Omental fat pad (tissue), 4 donors: ENCODE results near the gene DYSF. TPM values are rescaled to one million over a fixed set of nuclear protein-coding genes. Genes with fewer than 3 reads are reported as not detected.

Experiments used
- ATAC-seq: fragments of 150-250 bp; one replicate; pipeline ENCODE4 v1.9.1; 2016; ENCODE audit warnings: mild to moderate bottlenecking, moderate library complexity; ENCODE audit not compliant: low FRiP score
- DNase-seq: peaks from one replicate; pipeline ENCODE4 v3.0.0-alpha.2; 2019; ENCODE audit warnings: low spot score
- total RNA-seq, 4 donors: library from RNA; depleted of rRNA; stranded (reverse); fragments of >200 nt; gene quantifications; one replicate each; pipeline ENCODE4 v1.1.0, GENCODE V29; 2016
- TF ChIP-seq, protein P1 (sequence below), 3 donors: fragments of 450-650 bp; IDR thresholded peaks; one replicate each; pipeline ENCODE4 v1.5.1; 2016 to 2017; ENCODE audit warnings: antibody characterized with exemption in 3 of 3, mild to moderate bottlenecking in 3 of 3, moderate library complexity in 2 of 3

The DYSF gene
- total RNA-seq, 4 donors from 2014 or later: 7.9 to 70.5 (median 17.8) TPM

DNA sequence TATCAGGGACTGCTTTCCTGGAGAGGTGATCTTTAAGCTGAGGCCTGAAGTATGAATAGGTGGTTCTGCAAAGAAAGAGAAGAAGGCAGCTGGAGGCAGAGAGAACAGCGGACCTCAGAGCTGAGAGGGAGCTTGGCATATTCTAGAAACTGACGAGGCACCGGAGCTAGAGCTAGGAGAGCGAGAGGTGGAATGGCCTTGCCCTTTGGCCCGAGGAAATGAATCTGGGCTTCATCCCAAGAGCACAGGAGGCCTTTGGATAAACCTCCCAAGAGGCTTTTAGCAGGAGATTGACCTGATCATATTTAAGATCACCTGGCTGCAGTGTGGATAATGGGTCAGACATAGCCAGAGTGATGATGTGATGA lies 7.9 kb downstream of the DYSF start:
- DNase-seq (no peak), ATAC-seq (no peak)
- TF ChIP-seq, protein P1, sequence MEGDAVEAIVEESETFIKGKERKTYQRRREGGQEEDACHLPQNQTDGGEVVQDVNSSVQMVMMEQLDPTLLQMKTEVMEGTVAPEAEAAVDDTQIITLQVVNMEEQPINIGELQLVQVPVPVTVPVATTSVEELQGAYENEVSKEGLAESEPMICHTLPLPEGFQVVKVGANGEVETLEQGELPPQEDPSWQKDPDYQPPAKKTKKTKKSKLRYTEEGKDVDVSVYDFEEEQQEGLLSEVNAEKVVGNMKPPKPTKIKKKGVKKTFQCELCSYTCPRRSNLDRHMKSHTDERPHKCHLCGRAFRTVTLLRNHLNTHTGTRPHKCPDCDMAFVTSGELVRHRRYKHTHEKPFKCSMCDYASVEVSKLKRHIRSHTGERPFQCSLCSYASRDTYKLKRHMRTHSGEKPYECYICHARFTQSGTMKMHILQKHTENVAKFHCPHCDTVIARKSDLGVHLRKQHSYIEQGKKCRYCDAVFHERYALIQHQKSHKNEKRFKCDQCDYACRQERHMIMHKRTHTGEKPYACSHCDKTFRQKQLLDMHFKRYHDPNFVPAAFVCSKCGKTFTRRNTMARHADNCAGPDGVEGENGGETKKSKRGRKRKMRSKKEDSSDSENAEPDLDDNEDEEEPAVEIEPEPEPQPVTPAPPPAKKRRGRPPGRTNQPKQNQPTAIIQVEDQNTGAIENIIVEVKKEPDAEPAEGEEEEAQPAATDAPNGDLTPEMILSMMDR (IDR thresholded peaks at IDR 0.05): no peak

DNA sequence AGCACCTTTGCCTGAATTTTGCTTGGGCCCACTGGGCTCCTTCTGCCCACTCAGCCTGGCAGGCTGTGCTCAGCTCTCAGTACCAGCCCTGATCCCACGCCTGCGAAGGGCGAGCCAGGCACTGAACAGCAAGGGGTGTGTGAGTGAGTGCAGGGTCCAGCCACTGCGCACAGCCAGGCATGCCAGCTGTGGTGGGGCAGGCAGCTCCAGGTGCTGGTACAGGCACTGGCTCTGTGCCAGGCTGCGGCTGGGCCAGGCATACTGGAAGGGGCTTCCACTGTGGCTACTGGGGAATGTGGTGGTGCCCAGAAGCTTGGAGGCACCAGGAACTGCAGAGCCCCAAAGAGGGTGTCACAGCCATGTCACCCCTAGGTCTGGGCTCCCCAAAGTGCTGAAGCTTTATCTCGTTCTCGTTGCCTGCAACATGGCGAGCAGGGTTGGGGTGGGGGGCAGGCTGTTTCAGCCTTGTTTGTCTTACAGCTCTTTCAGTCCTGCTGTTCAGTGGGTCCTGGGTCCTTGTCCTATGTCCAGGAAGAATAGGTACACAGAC lies 8.8 kb downstream of the DYSF start:
- ATAC-seq: no peak
- DNase-seq: no peak
- TF ChIP-seq, protein P1 (IDR thresholded peaks at IDR 0.05): no peak

DNA sequence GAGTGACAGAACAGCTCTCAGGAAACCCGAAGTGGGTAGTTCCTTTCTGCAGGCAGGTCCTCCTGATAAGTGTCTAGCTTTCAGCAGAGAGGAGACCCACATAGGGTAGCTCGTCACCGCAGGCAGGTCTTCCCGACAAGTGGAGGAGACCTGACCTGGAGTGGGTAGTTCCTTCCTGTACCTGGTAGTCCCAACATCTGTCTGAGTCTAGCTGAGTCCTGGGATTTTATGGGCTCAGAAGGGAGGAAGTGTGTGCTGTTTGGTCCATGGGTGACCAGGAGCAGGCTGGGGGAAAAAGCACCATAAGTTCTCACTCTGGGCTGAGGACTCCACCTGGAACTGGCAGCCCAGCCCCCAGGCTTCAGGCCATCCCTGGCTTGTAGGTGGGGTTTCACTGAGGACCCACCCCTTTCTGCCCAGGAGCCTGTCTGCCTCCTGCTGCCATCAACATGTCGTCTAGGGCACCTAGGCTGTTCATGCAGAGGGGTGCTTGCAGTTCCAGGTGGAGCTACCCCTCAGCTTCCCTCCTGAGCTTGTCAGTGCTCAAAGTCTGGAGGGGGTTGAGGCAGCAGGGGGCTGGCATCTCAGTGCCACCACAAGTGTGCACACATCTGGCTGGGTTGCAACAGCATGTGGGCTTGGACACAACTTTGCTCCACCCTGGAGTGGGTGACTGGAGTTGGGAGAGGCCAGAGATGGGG lies 9.4 kb downstream of the DYSF start:
- DNase-seq (no peak), ATAC-seq (no peak)
- TF ChIP-seq, protein P1 (IDR thresholded peaks at IDR 0.05): no peak

DNA sequence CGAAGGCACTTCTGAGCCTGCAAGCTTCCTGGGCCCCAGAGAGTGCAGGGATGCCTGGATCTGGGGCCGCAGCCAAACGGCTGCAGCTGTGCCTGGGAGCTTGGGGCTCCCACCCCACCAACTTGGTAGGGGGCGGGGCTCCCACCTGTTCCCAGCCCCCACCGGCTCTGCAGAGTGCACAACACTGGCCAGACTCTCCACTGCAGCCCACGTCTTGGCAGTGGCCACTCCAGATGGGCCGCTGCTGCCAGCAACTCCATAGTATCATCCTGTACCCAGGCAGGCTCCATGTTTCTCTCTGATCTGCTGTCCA lies 9.9 kb downstream of the DYSF start:
- TF ChIP-seq, protein P1 (IDR thresholded peaks at IDR 0.05): no peak
- DNase-seq (no peak), ATAC-seq (no peak)

DNA sequence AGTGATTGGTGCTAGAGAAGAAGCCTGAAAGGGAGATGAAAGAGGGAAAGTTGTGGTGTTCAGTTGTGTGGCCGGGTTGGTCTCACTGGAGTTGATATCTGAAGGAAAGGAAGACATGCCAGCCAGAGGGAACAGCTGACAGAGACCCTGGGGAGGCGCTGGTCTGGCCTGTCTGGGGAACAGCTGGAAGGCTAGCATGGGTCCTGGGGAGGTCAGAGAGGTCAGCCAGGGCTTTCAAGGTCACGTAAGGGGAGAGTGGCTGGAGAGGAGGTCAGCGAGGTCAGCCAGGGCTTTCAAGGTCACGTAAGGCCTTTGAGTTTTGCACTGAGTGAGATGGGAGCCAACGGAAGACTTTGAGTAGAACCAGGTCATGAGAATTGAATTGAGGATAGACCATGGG lies 11.0 kb downstream of the DYSF start:
- ATAC-seq (no peak), DNase-seq (peak; percentile 4)
- TF ChIP-seq, protein P1 (IDR thresholded peaks at IDR 0.05): no peak

DNA sequence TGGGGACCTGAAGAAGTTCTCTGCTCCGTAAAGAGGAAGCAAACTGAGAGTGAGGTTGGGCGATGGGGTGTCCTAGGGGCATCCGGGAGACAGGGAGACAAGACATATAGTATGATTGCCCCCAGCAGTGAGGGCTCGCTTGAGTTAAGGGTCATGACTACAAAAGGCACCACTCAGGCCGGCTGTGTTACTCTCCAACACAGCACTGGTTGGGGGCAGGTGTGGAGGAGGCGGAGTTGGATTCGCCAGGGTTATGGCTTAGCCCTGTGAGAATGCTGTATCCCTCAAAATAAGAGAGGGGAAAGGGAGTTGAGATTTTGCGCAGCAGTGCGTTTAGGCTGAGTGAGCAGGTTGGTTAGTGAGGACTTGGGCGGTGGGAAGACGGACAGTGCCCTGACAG lies 12.0 kb downstream of the DYSF start:
- TF ChIP-seq, protein P1 (IDR thresholded peaks at IDR 0.05): no peak
- DNase-seq: no peak
- ATAC-seq: no peak

DNA sequence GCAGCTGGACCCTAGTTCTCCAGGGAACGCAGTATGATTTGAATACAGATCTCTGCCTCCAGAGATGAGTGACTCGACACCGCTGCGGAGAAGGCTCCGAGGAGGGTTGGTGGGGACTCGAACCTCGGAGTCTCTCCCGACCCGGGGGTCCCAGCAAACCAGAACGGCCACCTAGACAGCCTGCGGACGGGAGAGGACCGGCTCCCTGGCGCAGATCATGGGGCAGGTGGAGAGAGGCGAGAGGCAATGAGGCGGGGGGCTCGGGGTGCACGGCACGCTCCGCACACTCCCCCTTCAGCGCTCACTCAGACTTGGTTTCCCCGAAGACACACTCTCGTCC lies 12.6 kb downstream of the DYSF start:
- DNase-seq: no peak

More for the DNA sequence above, 12.6 kb downstream of the DYSF start:
- no peak for ATAC-seq
- TF ChIP-seq, protein P1 (IDR thresholded peaks at IDR 0.05): no peak
